ENCODE measurements around the gene GPC3. TPM values are rescaled to one million over a fixed set of nuclear protein-coding genes. Genes with fewer than 3 reads are reported as not detected.

GPC3 gene
- total RNA-seq, 3 donors from 2014 or later (not counting 1 experiment from before 2014, with no cell fraction given), result not detected

DNA sequence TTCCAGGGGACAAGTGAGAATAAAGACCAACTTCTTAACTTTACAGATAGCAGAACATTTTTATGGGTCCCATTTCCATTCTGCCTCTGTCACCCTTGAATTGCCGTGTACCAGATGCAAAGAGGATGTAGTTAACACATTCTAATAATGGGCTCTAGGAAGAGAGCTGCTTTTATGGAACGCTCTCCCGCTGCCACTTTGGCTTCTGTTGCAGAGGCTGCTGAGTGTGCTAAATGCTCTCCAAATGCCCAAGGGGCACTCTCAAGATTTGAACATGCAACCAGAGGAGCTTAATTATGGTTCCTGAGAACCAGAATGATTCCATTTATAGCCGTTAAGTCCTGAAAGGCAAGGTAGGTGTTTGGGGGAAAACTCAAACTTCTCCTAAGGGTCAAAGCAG, 28.1 kb upstream of the GPC3 start:
- Histone ChIP-seq H3K27me3 (ENCODE audit: control insufficient read depth, insufficient read depth, low read length) (no peaks in the 10 kb centered on the region), H3K36me3 (ENCODE audit: control insufficient read depth, insufficient read depth, low read length) (no peaks in the 10 kb centered on the region), H3K4me3 (ENCODE audit: low read length) (no peak overlapping the region), H3K9me3 (ENCODE audit: control insufficient read depth, insufficient read depth, low read length) (no peaks in the 10 kb centered on the region), H3K4me1 (ENCODE audit: control insufficient read depth, insufficient read depth, low read length) (no peaks in the 10 kb centered on the region), H3K27ac (ENCODE audit: low read length) (no peak overlapping the region)
- DNase-seq (no peak), ATAC-seq (no peak)
- H3K27me3 Mint-ChIP-seq (ENCODE audit: low read depth in 2 of 2), result peaks cover 3 to 13% of the 10 kb centered on the region in 2 donors
- H3K4me3 Mint-ChIP-seq, result no peak overlapping the region
- intact Hi-C loops (cut with micrococcal nuclease), result no loop called here
- TF ChIP-seq, protein P1, sequence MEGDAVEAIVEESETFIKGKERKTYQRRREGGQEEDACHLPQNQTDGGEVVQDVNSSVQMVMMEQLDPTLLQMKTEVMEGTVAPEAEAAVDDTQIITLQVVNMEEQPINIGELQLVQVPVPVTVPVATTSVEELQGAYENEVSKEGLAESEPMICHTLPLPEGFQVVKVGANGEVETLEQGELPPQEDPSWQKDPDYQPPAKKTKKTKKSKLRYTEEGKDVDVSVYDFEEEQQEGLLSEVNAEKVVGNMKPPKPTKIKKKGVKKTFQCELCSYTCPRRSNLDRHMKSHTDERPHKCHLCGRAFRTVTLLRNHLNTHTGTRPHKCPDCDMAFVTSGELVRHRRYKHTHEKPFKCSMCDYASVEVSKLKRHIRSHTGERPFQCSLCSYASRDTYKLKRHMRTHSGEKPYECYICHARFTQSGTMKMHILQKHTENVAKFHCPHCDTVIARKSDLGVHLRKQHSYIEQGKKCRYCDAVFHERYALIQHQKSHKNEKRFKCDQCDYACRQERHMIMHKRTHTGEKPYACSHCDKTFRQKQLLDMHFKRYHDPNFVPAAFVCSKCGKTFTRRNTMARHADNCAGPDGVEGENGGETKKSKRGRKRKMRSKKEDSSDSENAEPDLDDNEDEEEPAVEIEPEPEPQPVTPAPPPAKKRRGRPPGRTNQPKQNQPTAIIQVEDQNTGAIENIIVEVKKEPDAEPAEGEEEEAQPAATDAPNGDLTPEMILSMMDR (IDR thresholded peaks at IDR 0.05), result no peak
- no peaks in the 10 kb centered on the region for H3K9me3 Mint-ChIP-seq
- no peak overlapping the region for H3K27ac Mint-ChIP-seq
- H3K4me1 Mint-ChIP-seq, result no peaks in the 10 kb centered on the region
- H3K36me3 Mint-ChIP-seq, result no peaks in the 10 kb centered on the region
- WGBS (ENCODE audit: insufficient coverage), result 100% methylated on average over 2 of the region's 4 CpGs

DNA sequence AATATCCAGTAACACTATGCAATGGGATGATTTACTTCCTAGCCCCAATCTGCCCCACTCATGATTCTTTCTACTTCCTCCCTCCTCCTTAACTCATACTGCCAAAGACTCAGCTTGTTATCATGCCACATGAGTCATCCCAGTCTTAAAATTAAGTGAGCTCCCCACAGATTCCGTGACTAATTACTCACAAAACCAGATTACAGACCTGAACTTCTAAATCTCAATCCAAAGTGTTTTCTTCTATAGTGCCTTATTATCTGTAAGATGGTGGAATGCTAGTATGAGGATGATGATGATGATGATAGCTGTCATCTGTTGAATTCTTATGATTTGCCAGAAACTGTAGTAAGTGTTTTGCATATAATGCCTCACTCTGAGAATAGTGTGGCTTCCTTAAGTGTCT, 27.7 kb upstream of the GPC3 start:
- peaks cover 4 to 16% of the 10 kb centered on the region in 2 donors for H3K27me3 Mint-ChIP-seq (ENCODE audit: low read depth in 2 of 2)
- ATAC-seq (no peak), DNase-seq (no peak)
- intact Hi-C loops (cut with micrococcal nuclease), result no loop called here
- H3K9me3 Mint-ChIP-seq, result no peaks in the 10 kb centered on the region
- TF ChIP-seq, protein P1 (IDR thresholded peaks at IDR 0.05), result no peak
- no peak overlapping the region for H3K27ac ChIP-seq (ENCODE audit: low read length)
- no peaks in the 10 kb centered on the region for H3K4me1 ChIP-seq (ENCODE audit: control insufficient read depth, insufficient read depth, low read length)
- no peaks in the 10 kb centered on the region for H3K9me3 ChIP-seq (ENCODE audit: control insufficient read depth, insufficient read depth, low read length)
- no peaks in the 10 kb centered on the region for H3K36me3 ChIP-seq (ENCODE audit: control insufficient read depth, insufficient read depth, low read length)
- no peaks in the 10 kb centered on the region for H3K36me3 Mint-ChIP-seq
- no peaks in the 10 kb centered on the region for H3K27me3 ChIP-seq (ENCODE audit: control insufficient read depth, insufficient read depth, low read length)
- no peak overlapping the region for H3K4me3 Mint-ChIP-seq
- no peaks in the 10 kb centered on the region for H3K4me1 Mint-ChIP-seq
- no peak overlapping the region for H3K27ac Mint-ChIP-seq
- WGBS (ENCODE audit: insufficient coverage), result no CpG with 5 or more reads among the region's 1 CpG
- H3K4me3 ChIP-seq (ENCODE audit: low read length), result no peak overlapping the region

DNA sequence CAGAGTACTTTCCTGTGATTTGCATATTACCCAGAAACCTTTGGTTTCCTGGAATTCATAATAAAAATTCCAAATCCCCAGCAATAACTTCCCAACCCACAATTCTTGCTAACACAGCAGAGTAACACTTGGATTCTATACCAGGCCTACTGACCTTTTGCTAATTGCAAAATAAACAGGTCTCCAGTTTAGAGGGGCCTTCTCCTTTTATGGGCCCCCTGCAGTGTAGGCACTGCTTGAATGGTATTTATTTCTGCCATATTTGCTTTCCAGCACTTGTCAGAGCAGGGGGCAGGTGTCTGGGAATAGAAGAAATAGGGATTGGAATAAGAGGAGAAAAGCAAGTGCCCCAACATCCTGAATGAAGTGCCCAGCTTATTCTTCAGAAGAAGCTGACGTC, 25.3 kb upstream of the GPC3 start:
- Mint-ChIP-seq H3K27ac (no peak overlapping the region), H3K27me3 (ENCODE audit: low read depth in 2 of 2) (peaks cover 3 to 20% of the 10 kb centered on the region in 2 donors), H3K4me3 (no peak overlapping the region), H3K9me3 (no peaks in the 10 kb centered on the region), H3K4me1 (no peaks in the 10 kb centered on the region), H3K36me3 (no peaks in the 10 kb centered on the region)
- no peaks in the 10 kb centered on the region for H3K4me1 ChIP-seq (ENCODE audit: control insufficient read depth, insufficient read depth, low read length)
- no peaks in the 10 kb centered on the region for H3K36me3 ChIP-seq (ENCODE audit: control insufficient read depth, insufficient read depth, low read length)
- DNase-seq (no peak), ATAC-seq (no peak)
- WGBS (ENCODE audit: insufficient coverage), result no CpG with 5 or more reads among the region's 1 CpG
- no peak overlapping the region for H3K4me3 ChIP-seq (ENCODE audit: low read length)
- TF ChIP-seq, protein P1 (IDR thresholded peaks at IDR 0.05), result no peak
- no peaks in the 10 kb centered on the region for H3K27me3 ChIP-seq (ENCODE audit: control insufficient read depth, insufficient read depth, low read length)
- no peak overlapping the region for H3K27ac ChIP-seq (ENCODE audit: low read length)
- H3K9me3 ChIP-seq (ENCODE audit: control insufficient read depth, insufficient read depth, low read length), result no peaks in the 10 kb centered on the region
- intact Hi-C loops (cut with micrococcal nuclease), result no loop called here

DNA sequence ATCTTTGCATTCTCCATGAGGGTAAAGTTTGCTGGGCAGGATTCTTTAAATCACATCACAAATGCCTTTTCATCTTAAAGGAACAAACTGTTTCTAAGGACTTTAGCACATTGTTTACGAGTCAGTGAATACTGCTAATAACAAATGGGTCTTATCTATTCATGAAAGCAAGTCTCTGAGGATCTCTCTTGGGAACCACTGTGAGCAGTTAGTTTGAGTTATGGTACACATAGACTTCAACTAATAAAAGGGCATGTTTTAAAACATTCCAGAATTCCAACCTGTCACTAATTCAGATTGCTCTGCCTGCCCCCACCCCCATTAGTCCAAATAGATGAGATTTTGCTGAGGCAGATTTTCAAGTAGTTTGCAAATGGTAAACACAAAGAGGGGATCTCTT, 22.3 kb upstream of the GPC3 start:
- Histone ChIP-seq H3K4me3 (ENCODE audit: low read length) (no peak overlapping the region), H3K4me1 (ENCODE audit: control insufficient read depth, insufficient read depth, low read length) (no peaks in the 10 kb centered on the region), H3K9me3 (ENCODE audit: control insufficient read depth, insufficient read depth, low read length) (no peaks in the 10 kb centered on the region), H3K27me3 (ENCODE audit: control insufficient read depth, insufficient read depth, low read length) (no peaks in the 10 kb centered on the region), H3K36me3 (ENCODE audit: control insufficient read depth, insufficient read depth, low read length) (no peaks in the 10 kb centered on the region), H3K27ac (ENCODE audit: low read length) (no peak overlapping the region)
- Mint-ChIP-seq H3K4me1 (no peaks in the 10 kb centered on the region), H3K9me3 (no peaks in the 10 kb centered on the region), H3K36me3 (no peaks in the 10 kb centered on the region), H3K27ac (no peak overlapping the region), H3K27me3 (ENCODE audit: low read depth in 2 of 2) (peaks cover 10 to 36% of the 10 kb centered on the region in 2 donors), H3K4me3 (no peak overlapping the region)
- TF ChIP-seq, protein P1 (IDR thresholded peaks at IDR 0.05), result no peak
- intact Hi-C loops (cut with micrococcal nuclease), result no loop called here
- DNase-seq, result no peak
- WGBS (ENCODE audit: insufficient coverage), result no CpG with 5 or more reads among the region's 1 CpG
- ATAC-seq, result no peak

Data from natural killer cell (primary cell).